ENCODE measurements around the gene PPIH.

Gene PPIH

GRCh38 chr1:42660907-42661500 is 2.8 kb downstream of the PPIH start:
- H3K9me3 ChIP-seq (ENCODE audit: control insufficient read depth in 2 of 2, low read length in 2 of 2) = no peaks in the 10 kb centered on the region
- H3K27ac ChIP-seq (ENCODE audit: low read depth in 2 of 2, low read length in 2 of 2) = no peak overlapping the region
- H3K36me3 ChIP-seq (ENCODE audit: control insufficient read depth in 2 of 2, insufficient read depth in 2 of 2, low read length in 2 of 2) = peaks cover 29 to 30% of the 10 kb centered on the region in 2 donors
- no peak overlapping the region for H3K4me3 ChIP-seq (ENCODE audit: low read length in 2 of 2)
- H3K27me3 ChIP-seq (ENCODE audit: control insufficient read depth in 2 of 2, insufficient read depth in 2 of 2, low read length in 2 of 2) = no peaks in the 10 kb centered on the region
- no peak overlapping the region for H3K9ac ChIP-seq (ENCODE audit: low read depth in 1 of 2, low read length in 2 of 2)
- peaks cover 14 to 16% of the 10 kb centered on the region in 2 donors for H3K4me1 ChIP-seq (ENCODE audit: control insufficient read depth in 2 of 2, insufficient read depth in 2 of 2, low read length in 2 of 2)

- H3K9ac ChIP-seq (ENCODE audit: low read depth in 1 of 2, low read length in 2 of 2) = no peak overlapping the region
- H3K27me3 ChIP-seq (ENCODE audit: control insufficient read depth in 2 of 2, insufficient read depth in 2 of 2, low read length in 2 of 2) = no peaks in the 10 kb centered on the region
- peaks cover 39 to 53% of the 10 kb centered on the region in 2 donors for H3K36me3 ChIP-seq (ENCODE audit: control insufficient read depth in 2 of 2, insufficient read depth in 2 of 2, low read length in 2 of 2)
- no peaks in the 10 kb centered on the region for H3K4me1 ChIP-seq (ENCODE audit: control insufficient read depth in 2 of 2, insufficient read depth in 2 of 2, low read length in 2 of 2)
- H3K9me3 ChIP-seq (ENCODE audit: control insufficient read depth in 2 of 2, low read length in 2 of 2) = no peaks in the 10 kb centered on the region
- H3K4me3 ChIP-seq (ENCODE audit: low read length in 2 of 2) = no peak overlapping the region
- no peak overlapping the region for H3K27ac ChIP-seq (ENCODE audit: low read depth in 2 of 2, low read length in 2 of 2)
Measured at GRCh38 chr1:42669936-42670335, 11.7 kb downstream of the PPIH start.

- H3K36me3 ChIP-seq (ENCODE audit: control insufficient read depth in 2 of 2, insufficient read depth in 2 of 2, low read length in 2 of 2) = peaks cover 42 to 54% of the 10 kb centered on the region in 2 donors
Measured at GRCh38 chr1:42670425-42670824, 12.2 kb downstream of the PPIH start.

GRCh38 chr1:42674214-42674613 is 16.0 kb downstream of the PPIH start:
- Histone ChIP-seq H3K36me3 (ENCODE audit: control insufficient read depth in 2 of 2, insufficient read depth in 2 of 2, low read length in 2 of 2) (peaks cover 23 to 28% of the 10 kb centered on the region in 2 donors), H3K4me1 (ENCODE audit: control insufficient read depth in 2 of 2, insufficient read depth in 2 of 2, low read length in 2 of 2) (no peaks in the 10 kb centered on the region), H3K9me3 (ENCODE audit: control insufficient read depth in 2 of 2, low read length in 2 of 2) (no peaks in the 10 kb centered on the region), H3K4me3 (ENCODE audit: low read length in 2 of 2) (no peak overlapping the region), H3K27me3 (ENCODE audit: control insufficient read depth in 2 of 2, insufficient read depth in 2 of 2, low read length in 2 of 2) (no peaks in the 10 kb centered on the region), H3K9ac (ENCODE audit: low read depth in 1 of 2, low read length in 2 of 2) (no peak overlapping the region), H3K27ac (ENCODE audit: low read depth in 2 of 2, low read length in 2 of 2) (no peak overlapping the region)

More at GRCh38 chr1:42670425-42670824, 12.2 kb downstream of the PPIH start:
- H3K27ac ChIP-seq (ENCODE audit: low read depth in 2 of 2, low read length in 2 of 2) = no peak overlapping the region
- no peak overlapping the region for H3K4me3 ChIP-seq (ENCODE audit: low read length in 2 of 2)
- H3K9ac ChIP-seq (ENCODE audit: low read depth in 1 of 2, low read length in 2 of 2) = no peak overlapping the region
- H3K27me3 ChIP-seq (ENCODE audit: control insufficient read depth in 2 of 2, insufficient read depth in 2 of 2, low read length in 2 of 2) = no peaks in the 10 kb centered on the region
- no peaks in the 10 kb centered on the region for H3K4me1 ChIP-seq (ENCODE audit: control insufficient read depth in 2 of 2, insufficient read depth in 2 of 2, low read length in 2 of 2)
- no peaks in the 10 kb centered on the region for H3K9me3 ChIP-seq (ENCODE audit: control insufficient read depth in 2 of 2, low read length in 2 of 2)

GRCh38 chr1:42674682-42675081 is 16.5 kb downstream of the PPIH start:
- no peak overlapping the region for H3K9ac ChIP-seq (ENCODE audit: low read depth in 1 of 2, low read length in 2 of 2)
- H3K27ac ChIP-seq (ENCODE audit: low read depth in 2 of 2, low read length in 2 of 2) = no peak overlapping the region
- peaks cover 21 to 28% of the 10 kb centered on the region in 2 donors for H3K36me3 ChIP-seq (ENCODE audit: control insufficient read depth in 2 of 2, insufficient read depth in 2 of 2, low read length in 2 of 2)

GRCh38 chr1:42675467-42675866 is 17.2 kb downstream of the PPIH start:
- H3K9ac ChIP-seq (ENCODE audit: low read depth in 1 of 2, low read length in 2 of 2) = no peak overlapping the region
- H3K27me3 ChIP-seq (ENCODE audit: control insufficient read depth in 2 of 2, insufficient read depth in 2 of 2, low read length in 2 of 2) = no peaks in the 10 kb centered on the region
- H3K9me3 ChIP-seq (ENCODE audit: control insufficient read depth in 2 of 2, low read length in 2 of 2) = no peaks in the 10 kb centered on the region
- H3K27ac ChIP-seq (ENCODE audit: low read depth in 2 of 2, low read length in 2 of 2) = no peak overlapping the region
- H3K4me3 ChIP-seq (ENCODE audit: low read length in 2 of 2) = no peak overlapping the region
- peaks cover 16 to 23% of the 10 kb centered on the region in 2 donors for H3K36me3 ChIP-seq (ENCODE audit: control insufficient read depth in 2 of 2, insufficient read depth in 2 of 2, low read length in 2 of 2)
- H3K4me1 ChIP-seq (ENCODE audit: control insufficient read depth in 2 of 2, insufficient read depth in 2 of 2, low read length in 2 of 2) = no peaks in the 10 kb centered on the region

More at GRCh38 chr1:42674682-42675081, 16.5 kb downstream of the PPIH start:
- H3K4me1 ChIP-seq (ENCODE audit: control insufficient read depth in 2 of 2, insufficient read depth in 2 of 2, low read length in 2 of 2) = no peaks in the 10 kb centered on the region
- no peaks in the 10 kb centered on the region for H3K9me3 ChIP-seq (ENCODE audit: control insufficient read depth in 2 of 2, low read length in 2 of 2)
- H3K4me3 ChIP-seq (ENCODE audit: low read length in 2 of 2) = no peak overlapping the region
- H3K27me3 ChIP-seq (ENCODE audit: control insufficient read depth in 2 of 2, insufficient read depth in 2 of 2, low read length in 2 of 2) = no peaks in the 10 kb centered on the region

- H3K9ac ChIP-seq (ENCODE audit: low read depth in 1 of 2, low read length in 2 of 2) = no peak overlapping the region
- peaks cover 8% of the 10 kb centered on the region in 2 donors for H3K4me1 ChIP-seq (ENCODE audit: control insufficient read depth in 2 of 2, insufficient read depth in 2 of 2, low read length in 2 of 2)
- H3K4me3 ChIP-seq (ENCODE audit: low read length in 2 of 2) = no peak overlapping the region
- no peaks in the 10 kb centered on the region for H3K27me3 ChIP-seq (ENCODE audit: control insufficient read depth in 2 of 2, insufficient read depth in 2 of 2, low read length in 2 of 2)
- H3K9me3 ChIP-seq (ENCODE audit: control insufficient read depth in 2 of 2, low read length in 2 of 2) = no peaks in the 10 kb centered on the region
- no peak overlapping the region for H3K27ac ChIP-seq (ENCODE audit: low read depth in 2 of 2, low read length in 2 of 2)
- peaks cover 16 to 23% of the 10 kb centered on the region in 2 donors for H3K36me3 ChIP-seq (ENCODE audit: control insufficient read depth in 2 of 2, insufficient read depth in 2 of 2, low read length in 2 of 2)
Measured at GRCh38 chr1:42676534-42677087, 18.4 kb downstream of the PPIH start.

- no peak overlapping the region for H3K4me3 ChIP-seq (ENCODE audit: low read length in 2 of 2)
- peaks cover 19 to 21% of the 10 kb centered on the region in 2 donors for H3K4me1 ChIP-seq (ENCODE audit: control insufficient read depth in 2 of 2, insufficient read depth in 2 of 2, low read length in 2 of 2)
- H3K9ac ChIP-seq (ENCODE audit: low read depth in 1 of 2, low read length in 2 of 2) = no peak overlapping the region
- H3K27ac ChIP-seq (ENCODE audit: low read depth in 2 of 2, low read length in 2 of 2) = no peak overlapping the region
- H3K9me3 ChIP-seq (ENCODE audit: control insufficient read depth in 2 of 2, low read length in 2 of 2) = no peaks in the 10 kb centered on the region
- no peaks in the 10 kb centered on the region for H3K27me3 ChIP-seq (ENCODE audit: control insufficient read depth in 2 of 2, insufficient read depth in 2 of 2, low read length in 2 of 2)
- peaks cover 13 to 19% of the 10 kb centered on the region in 2 donors for H3K36me3 ChIP-seq (ENCODE audit: control insufficient read depth in 2 of 2, insufficient read depth in 2 of 2, low read length in 2 of 2)
Measured at GRCh38 chr1:42679364-42679983, 21.3 kb downstream of the PPIH start.

GRCh38 chr1:42680055-42680454 is 21.8 kb downstream of the PPIH start:
- Histone ChIP-seq H3K4me3 (ENCODE audit: low read length in 2 of 2) (no peak overlapping the region), H3K27me3 (ENCODE audit: control insufficient read depth in 2 of 2, insufficient read depth in 2 of 2, low read length in 2 of 2) (no peaks in the 10 kb centered on the region), H3K9me3 (ENCODE audit: control insufficient read depth in 2 of 2, low read length in 2 of 2) (no peaks in the 10 kb centered on the region), H3K27ac (ENCODE audit: low read depth in 2 of 2, low read length in 2 of 2) (no peak overlapping the region), H3K4me1 (ENCODE audit: control insufficient read depth in 2 of 2, insufficient read depth in 2 of 2, low read length in 2 of 2) (peaks cover 25 to 27% of the 10 kb centered on the region in 2 donors), H3K9ac (ENCODE audit: low read depth in 1 of 2, low read length in 2 of 2) (no peak overlapping the region), H3K36me3 (ENCODE audit: control insufficient read depth in 2 of 2, insufficient read depth in 2 of 2, low read length in 2 of 2) (peaks cover 9 to 15% of the 10 kb centered on the region in 2 donors)

GRCh38 chr1:42680921-42681683 is 22.9 kb downstream of the PPIH start:
- Histone ChIP-seq H3K27me3 (ENCODE audit: control insufficient read depth in 2 of 2, insufficient read depth in 2 of 2, low read length in 2 of 2) (no peaks in the 10 kb centered on the region), H3K9me3 (ENCODE audit: control insufficient read depth in 2 of 2, low read length in 2 of 2) (no peaks in the 10 kb centered on the region), H3K9ac (ENCODE audit: low read depth in 1 of 2, low read length in 2 of 2) (peak overlapping the region; percentile 91), H3K36me3 (ENCODE audit: control insufficient read depth in 2 of 2, insufficient read depth in 2 of 2, low read length in 2 of 2) (peaks cover 0 to 8% of the 10 kb centered on the region in 2 donors), H3K4me3 (ENCODE audit: low read length in 2 of 2) (peak overlapping the region; percentile 93 to 94), H3K27ac (ENCODE audit: low read depth in 2 of 2, low read length in 2 of 2) (peak overlapping the region; percentile 88), H3K4me1 (ENCODE audit: control insufficient read depth in 2 of 2, insufficient read depth in 2 of 2, low read length in 2 of 2) (peaks cover 34 to 36% of the 10 kb centered on the region in 2 donors)

All from mucosa of rectum (tissue), 2 donors.